Stimulated activated naive CD4-positive, alpha-beta T cell (primary cell): ENCODE results near the gene SH3RF3.

Source experiments
- DNase-seq, 6 experiments: peaks; one replicate each; lab custom pipeline; 2025; lab: John Stamatoyannopoulos, UW

The SH3RF3 gene

GRCh38 chr2:109306190-109306589 is 177.2 kb downstream of the SH3RF3 start:
- no peak for DNase-seq

DNA sequence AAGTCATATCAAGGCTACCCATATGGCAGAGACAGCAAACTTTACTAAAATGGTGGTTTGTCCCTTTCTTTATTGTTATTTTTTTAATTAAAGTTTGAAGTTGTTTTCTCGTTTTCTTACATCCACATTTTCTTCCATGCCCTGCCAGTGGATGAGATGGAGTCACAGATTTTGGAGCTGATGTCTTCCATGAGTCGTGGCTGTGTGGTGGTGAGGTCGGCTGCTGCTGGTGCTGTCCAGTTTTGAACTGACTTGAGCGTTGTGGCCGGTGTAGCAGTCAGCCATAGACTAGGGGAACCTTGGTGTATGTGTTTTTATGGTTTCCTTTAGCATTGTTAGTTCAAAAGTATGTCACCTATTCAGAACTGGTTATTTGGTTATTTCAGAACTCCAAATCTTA is 182.8 kb downstream of the SH3RF3 start:
- no peak for DNase-seq

DNA sequence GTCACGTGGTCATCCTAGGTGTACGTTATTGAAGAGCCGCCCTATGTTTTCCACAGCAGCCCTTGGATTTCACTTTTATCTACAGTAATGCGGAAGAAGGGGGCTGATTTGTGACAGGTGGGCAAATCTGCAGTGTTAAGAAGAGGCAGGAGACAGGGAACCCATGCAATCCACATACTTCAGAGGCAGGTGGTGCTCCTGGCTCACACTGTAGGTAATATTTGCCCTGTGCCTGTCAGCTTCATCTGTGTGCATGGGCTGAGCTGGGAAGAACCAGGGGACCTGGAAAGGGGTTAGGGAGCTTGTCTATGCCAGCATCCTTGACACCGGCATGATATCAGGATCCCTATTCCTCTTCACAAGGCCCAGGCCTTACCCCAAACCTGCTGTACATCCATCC is 183.9 kb downstream of the SH3RF3 start:
- DNase-seq = no peak

DNA sequence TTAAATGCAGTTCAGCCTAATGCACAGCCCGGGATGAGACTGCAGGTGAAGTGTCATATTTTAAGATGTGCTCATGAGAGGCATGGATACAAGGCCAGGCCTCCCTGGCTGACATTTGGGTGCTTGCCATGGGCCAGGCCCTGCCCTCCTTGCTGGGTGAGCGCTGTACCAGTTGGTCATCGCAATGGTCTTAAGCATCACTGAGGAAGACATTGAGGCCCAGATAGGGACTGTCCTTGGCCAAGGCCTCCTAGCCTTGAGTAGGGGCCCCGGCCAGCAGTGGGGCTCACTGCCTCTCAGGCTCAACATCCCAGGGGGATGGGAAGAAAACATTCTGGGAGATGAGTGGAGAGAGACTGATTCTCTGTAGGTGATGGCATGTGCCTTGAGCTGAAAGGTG is 184.3 kb downstream of the SH3RF3 start:
- DNase-seq = no peak

DNA sequence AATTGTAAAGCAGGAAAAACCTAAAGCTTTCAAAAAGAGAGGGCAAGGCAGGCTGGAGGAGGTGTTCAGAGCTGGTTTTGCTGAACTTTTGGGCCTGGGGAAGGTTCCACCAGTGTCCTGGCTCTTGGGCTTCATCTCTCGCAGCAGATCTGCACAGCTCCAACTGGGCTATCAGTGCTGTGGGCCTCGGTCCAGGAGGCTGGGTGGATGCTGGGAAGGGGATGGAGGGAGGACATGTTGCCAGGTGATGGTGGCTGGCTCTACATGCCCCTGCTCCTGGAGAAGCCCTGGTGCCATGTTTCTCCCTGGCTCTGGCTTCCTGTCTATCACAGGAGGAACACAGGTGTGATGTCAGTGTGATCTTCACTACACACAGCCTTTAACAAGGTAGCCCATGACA is 187.1 kb downstream of the SH3RF3 start:
- no peak for DNase-seq

DNA sequence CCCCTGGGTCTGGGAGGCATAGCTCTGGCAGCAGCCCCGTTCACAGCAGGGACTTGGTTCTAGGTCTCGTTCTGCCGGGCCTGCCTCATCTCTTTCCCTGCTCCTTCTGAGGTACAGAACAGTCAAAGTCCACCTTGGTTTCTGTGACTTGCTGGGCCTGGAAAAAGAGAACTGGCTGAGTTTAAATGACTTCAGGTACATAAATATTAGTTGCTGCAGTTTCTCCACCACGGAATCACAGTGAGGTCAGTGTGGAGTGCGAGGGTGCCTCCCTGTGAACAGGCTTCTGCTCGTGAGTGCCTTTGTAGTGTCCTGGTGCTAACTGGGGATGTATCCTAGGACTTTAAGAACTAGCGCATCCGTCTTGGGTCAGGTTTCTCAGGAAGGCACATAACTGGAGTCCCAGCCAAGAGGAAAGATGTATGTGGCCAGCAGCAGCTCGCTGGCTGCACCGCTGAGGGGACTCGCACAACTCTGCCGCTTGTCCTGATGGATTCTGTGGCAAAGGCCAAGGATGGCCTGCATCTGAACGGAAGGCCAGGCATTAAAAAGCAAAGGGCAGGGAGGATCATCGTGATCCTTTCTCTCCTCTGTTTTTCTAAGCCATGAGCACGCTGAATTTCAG is 188.6 kb downstream of the SH3RF3 start:
- no peak for DNase-seq

DNA sequence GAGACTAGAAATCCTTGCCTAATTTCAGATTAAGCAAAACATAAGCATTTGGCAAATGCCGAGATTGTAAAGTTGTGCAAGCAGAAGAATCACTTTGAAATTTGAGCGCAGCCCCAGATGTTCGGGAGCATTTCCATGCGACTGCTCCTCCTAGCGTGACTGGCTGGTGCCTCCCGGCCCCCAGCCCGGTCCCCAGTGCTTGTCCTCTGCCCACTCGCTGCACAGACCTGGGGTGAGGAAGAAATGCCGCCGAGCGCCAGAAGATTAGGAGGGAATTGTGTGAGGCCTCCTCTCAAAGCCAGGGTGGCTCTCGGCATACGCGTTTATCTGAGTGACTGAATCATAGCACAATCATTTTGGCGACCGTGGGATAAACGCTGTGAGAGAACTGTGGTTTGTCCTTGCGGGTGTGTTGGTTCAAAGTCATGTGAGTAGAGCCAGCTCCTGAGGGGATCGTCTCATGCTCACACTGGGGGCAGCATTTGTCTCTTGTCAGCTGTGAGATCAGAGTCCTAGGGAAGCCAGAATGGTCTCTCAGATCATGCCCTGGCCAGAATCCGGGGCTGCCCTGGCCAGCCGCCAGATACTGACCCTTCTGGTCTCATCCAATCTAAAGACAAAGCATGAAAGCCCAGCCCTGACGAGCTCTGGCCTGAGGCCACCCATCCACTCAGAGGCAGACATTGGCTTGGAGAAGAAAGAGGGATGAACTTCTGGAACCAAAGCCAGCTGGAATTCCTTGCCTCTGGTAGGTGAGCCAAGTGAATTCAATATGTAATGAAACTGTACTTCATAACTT is 189.3 kb downstream of the SH3RF3 start:
- DNase-seq = no peak

GRCh38 chr2:109318949-109319342 is 189.9 kb downstream of the SH3RF3 start:
- no peak for DNase-seq

DNA sequence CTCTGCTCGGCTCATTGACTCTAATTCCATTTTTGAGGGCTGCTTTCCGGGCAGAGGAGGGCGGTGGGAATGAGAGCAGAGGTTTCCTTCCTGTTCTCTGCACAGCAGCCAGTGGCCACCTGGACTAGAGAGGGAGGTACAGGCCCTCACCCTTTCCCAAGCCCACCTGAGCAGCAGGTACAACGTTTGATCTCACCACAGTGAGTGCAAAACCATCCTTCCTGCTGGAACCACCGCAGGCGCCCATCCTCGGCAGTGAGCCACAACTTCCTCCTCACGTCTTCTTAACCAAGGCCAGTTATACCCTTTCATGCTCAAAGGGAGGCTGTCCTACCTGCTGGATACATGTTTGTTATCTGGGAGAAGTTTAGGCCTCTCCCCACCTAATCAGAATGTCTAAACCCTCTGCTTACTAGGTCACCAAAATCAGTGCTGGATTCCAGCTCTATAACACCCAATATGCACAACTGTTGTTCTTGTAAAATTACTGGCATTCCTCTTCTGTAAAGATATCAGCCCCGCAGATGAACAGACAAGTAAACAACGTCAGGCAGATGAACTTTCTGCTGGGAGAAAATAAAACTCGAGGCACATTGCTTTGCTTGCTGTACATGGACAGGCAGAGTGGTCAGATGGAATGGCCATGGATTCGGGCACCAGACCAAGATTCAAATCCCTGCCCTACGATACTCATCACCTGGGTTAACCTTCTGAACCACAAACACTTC is 191.4 kb downstream of the SH3RF3 start:
- DNase-seq = no peak

- no peak for DNase-seq
Observed at GRCh38 chr2:109321570-109321969, 192.6 kb downstream of the SH3RF3 start.

GRCh38 chr2:109322111-109322510 is 193.1 kb downstream of the SH3RF3 start:
- no peak for DNase-seq

GRCh38 chr2:109322641-109323040 is 193.6 kb downstream of the SH3RF3 start:
- no peak for DNase-seq

DNA sequence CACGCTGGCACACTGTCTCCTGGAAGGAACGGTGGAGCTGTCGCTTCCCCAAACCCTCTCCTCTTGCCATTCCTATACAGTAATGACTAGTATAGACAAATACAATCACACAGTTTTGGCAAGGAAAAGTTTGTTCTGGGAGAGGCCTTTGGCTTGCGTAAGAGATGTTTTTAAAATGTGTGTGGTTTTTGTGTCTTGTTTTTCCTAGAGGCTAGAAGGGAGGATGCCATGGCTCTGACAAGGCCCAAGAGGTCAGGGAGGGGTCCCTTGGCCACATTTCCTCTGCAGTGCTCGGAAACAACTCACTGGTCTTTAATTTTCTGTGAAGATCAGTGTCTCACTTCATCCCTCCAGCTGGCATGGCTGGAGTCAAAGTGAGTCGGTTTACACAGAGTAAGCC is 195.9 kb downstream of the SH3RF3 start:
- DNase-seq = no peak

GRCh38 chr2:109325570-109325969 is 196.6 kb downstream of the SH3RF3 start:
- DNase-seq = no peak

GRCh38 chr2:109326306-109326705 is 197.3 kb downstream of the SH3RF3 start:
- DNase-seq = no peak

- DNase-seq = no peak
Observed at GRCh38 chr2:109330056-109330455, 201.1 kb downstream of the SH3RF3 start.

- DNase-seq = no peak
Observed at GRCh38 chr2:109331081-109331480, 202.1 kb downstream of the SH3RF3 start.

DNA sequence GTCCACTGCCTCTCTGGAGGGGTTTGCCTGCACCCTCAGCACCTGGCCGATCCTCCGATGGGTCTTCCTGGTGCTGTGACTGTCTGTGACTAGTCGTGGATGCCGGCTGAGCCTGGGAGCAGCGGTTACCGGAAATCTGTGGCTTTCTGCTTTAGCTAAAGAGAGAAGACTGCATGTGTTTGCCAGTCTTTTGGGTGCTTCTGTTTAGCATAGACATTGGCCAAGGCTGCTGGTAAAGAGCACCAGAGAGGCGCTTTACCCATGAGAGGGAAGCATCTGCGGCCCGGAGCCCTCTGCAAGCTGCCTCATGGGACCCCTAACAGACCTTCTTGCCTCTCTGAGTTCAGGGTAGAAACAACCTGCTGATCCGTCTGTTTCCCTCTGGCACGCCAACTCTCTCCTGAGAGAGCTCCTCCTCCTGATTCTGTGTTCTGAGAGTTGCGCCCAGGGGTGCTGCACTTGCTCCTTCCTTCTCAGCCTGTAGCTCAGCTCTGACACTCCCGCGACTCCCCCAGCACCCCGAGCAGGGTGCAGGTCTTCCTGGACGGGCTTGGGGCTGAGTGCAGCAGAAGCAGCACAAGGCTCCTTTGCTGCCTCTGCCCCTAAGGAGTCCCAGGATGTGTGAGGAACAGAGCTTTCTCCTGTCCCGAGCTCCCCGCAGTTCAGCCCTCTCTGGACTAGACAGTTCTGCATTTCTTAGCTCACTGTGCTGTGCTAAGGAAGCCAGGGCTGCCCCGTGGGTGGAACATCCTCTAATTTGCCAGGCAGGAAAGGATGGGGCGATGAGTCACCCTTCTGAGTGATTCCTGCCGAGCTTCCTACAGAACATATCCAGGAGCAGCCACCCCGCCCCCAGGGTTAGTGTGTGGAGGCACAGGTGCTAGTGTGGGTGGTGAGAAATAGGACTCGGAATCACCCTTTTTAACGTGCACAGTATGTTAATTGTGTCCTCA is 203.2 kb downstream of the SH3RF3 start:
- DNase-seq = peak in 2 of 6 experiments; percentile 26 to 35

DNA sequence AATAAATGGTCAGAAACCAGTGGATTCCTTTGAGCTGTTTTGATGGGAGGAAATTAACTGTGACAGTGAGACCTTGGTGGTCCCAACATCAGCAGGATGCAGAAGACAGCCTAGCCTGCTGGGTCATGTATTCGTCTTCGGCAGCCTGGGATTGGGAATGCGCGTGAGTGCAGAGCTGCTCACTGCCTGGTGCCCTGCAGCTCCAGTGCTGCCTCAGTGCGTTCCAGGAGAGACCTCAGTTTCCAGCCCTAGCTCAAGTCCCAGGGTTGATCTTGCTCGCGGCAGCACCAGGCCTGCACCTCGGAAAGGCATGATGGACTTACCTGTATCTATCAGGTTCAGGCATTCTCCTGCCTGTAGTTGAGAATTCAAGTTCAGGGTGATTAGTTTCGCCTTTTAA is 203.9 kb downstream of the SH3RF3 start:
- DNase-seq = no peak

- DNase-seq = no peak
Observed at GRCh38 chr2:109333414-109334210, 204.6 kb downstream of the SH3RF3 start.

GRCh38 chr2:109335631-109336176 is 206.7 kb downstream of the SH3RF3 start:
- peak in 2 of 6 experiments; percentile 10 to 22 for DNase-seq
